Chondrocyte (in vitro differentiated cells): ENCODE results near the gene ALDH9A1. TPM values are rescaled to one million over a fixed set of nuclear protein-coding genes. Genes with fewer than 3 reads are reported as not detected.

Experiments used
- DNase-seq: peaks from one replicate; pipeline ENCODE4 v3.0.0; 2021; ENCODE audit warnings: mixed read lengths, low spot score
- H3K27ac Mint-ChIP-seq: one replicate; pipeline ENCODE4 v1.8.0; 2021; ENCODE audit warnings: mild to moderate bottlenecking, moderate library complexity, mixed read lengths; ENCODE audit not compliant: unreplicated experiment
- H3K27me3 Mint-ChIP-seq: 2 replicates; pipeline ENCODE4 v1.8.0; 2021; ENCODE audit warnings: low read depth, mixed read lengths
- H3K36me3 Mint-ChIP-seq: 2 replicates; pipeline ENCODE4 v1.8.0; 2021; ENCODE audit warnings: low read depth, mixed read lengths
- H3K4me1 Mint-ChIP-seq: 2 replicates; pipeline ENCODE4 v1.8.0; 2021; ENCODE audit warnings: low read depth, mild to moderate bottlenecking, mixed read lengths
- H3K4me3 Mint-ChIP-seq: one replicate; pipeline ENCODE4 v1.8.0; 2021; ENCODE audit warnings: mild to moderate bottlenecking, moderate library complexity, mixed read lengths; ENCODE audit not compliant: unreplicated experiment
- H3K9me3 Mint-ChIP-seq: 2 replicates; pipeline ENCODE4 v1.8.0; 2021; ENCODE audit warnings: low read depth, mixed read lengths
- total RNA-seq: library from RNA; stranded (reverse); gene quantifications from 3 replicates; pipeline ENCODE4 v1.2.1, GENCODE V29; 2021
- TF ChIP-seq, protein P1 (sequence below): fragments of 200-600 bp; sonication (generic); IDR thresholded peaks from 2 replicates; pipeline ENCODE4 v1.5.0; 2021; ENCODE audit warnings: antibody characterized with exemption, mild to moderate bottlenecking, moderate library complexity

ALDH9A1 gene
- total RNA-seq, 1 donor from 2014 or later: 34.6 TPM

DNA sequence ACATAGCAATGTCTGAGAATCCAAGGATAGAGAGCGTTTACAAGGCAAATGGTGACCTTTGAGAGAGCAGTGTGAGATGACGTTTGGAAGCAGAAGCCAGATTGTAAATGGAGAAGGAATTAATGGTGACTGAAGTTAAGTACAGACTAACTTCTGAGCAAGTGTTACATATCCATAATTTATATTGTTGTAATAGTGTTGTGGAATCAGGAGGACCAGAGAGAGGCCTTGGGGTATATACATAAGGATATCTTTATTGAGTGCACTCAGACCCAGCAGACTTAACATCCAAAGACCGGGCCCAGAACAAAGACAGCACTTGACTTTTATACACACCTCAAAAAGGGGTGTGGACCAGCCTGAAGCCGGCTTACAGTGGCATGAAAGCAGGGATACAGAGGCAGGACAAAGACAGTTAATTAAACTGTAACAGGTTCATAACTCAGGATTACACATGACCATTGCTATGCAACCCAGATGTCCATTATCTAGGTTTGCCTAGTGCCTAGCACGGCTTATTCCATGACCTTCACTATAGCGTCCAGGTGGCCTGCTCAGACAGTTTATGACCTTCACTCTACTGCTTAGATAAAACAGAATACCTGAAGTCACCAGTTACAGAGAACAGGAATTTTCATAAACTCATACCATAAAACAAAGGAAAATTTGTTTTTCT, 70.1 kb downstream of the ALDH9A1 start:
- Mint-ChIP-seq H3K36me3 (no peaks in the 10 kb centered on the region), H3K27me3 (peaks cover 9% of the 10 kb centered on the region), H3K4me3 (no peak overlapping the region)

DNA sequence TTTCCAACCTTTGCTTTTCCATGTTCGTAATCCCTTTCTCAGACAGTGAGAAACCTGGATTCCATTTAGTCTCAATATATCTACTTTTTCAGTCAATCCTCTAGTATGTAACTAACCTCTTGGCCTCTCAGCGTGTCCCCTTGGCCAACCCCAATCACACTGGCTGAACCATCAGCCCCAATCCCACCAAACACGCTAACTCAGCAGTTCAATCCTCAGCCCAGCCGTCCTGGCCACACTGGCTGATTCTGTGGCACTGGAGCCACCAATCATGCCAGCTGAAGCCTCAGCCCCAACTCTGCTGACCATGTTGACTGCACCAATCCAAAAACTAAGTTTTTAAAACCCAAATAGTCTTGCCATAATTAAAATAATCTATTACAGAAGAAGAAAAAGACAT, 73.9 kb downstream of the ALDH9A1 start:
- Mint-ChIP-seq H3K4me3 (no peak overlapping the region), H3K4me1 (no peaks in the 10 kb centered on the region), H3K9me3 (no peaks in the 10 kb centered on the region), H3K27ac (no peak overlapping the region), H3K36me3 (no peaks in the 10 kb centered on the region), H3K27me3 (peaks cover 30% of the 10 kb centered on the region)
- TF ChIP-seq, protein P1, sequence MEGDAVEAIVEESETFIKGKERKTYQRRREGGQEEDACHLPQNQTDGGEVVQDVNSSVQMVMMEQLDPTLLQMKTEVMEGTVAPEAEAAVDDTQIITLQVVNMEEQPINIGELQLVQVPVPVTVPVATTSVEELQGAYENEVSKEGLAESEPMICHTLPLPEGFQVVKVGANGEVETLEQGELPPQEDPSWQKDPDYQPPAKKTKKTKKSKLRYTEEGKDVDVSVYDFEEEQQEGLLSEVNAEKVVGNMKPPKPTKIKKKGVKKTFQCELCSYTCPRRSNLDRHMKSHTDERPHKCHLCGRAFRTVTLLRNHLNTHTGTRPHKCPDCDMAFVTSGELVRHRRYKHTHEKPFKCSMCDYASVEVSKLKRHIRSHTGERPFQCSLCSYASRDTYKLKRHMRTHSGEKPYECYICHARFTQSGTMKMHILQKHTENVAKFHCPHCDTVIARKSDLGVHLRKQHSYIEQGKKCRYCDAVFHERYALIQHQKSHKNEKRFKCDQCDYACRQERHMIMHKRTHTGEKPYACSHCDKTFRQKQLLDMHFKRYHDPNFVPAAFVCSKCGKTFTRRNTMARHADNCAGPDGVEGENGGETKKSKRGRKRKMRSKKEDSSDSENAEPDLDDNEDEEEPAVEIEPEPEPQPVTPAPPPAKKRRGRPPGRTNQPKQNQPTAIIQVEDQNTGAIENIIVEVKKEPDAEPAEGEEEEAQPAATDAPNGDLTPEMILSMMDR: no peak
- DNase-seq: no peak

More for the DNA sequence above, 70.1 kb downstream of the ALDH9A1 start:
- no peak overlapping the region for H3K27ac Mint-ChIP-seq
- no peaks in the 10 kb centered on the region for H3K9me3 Mint-ChIP-seq
- TF ChIP-seq, protein P1: no peak
- peaks cover 12% of the 10 kb centered on the region for H3K4me1 Mint-ChIP-seq
- no peak for DNase-seq

DNA sequence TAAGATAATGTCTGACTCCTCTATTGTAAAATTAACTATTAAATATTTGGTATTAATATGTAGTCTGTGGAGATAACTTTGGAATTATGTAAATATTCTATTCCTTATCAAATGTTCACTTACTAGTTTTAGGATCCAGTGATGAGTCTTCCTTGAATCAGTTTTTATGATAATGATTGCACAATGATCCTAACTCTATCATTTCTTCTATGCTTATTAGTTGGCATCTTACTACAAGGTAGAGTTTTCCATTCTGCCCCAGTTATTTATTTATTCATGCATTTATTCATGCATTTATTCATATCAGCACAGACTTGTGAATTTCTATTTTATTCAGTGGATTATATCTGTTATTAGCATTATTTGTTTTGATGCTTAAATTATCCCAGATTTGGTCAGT, 74.7 kb downstream of the ALDH9A1 start:
- H3K27ac Mint-ChIP-seq: no peak overlapping the region
- TF ChIP-seq, protein P1: no peak
- no peak for DNase-seq
- H3K4me3 Mint-ChIP-seq: no peak overlapping the region
- H3K4me1 Mint-ChIP-seq: no peaks in the 10 kb centered on the region
- peaks cover under 1% of the 10 kb centered on the region for H3K9me3 Mint-ChIP-seq
- peaks cover 30% of the 10 kb centered on the region for H3K27me3 Mint-ChIP-seq
- H3K36me3 Mint-ChIP-seq: no peaks in the 10 kb centered on the region

DNA sequence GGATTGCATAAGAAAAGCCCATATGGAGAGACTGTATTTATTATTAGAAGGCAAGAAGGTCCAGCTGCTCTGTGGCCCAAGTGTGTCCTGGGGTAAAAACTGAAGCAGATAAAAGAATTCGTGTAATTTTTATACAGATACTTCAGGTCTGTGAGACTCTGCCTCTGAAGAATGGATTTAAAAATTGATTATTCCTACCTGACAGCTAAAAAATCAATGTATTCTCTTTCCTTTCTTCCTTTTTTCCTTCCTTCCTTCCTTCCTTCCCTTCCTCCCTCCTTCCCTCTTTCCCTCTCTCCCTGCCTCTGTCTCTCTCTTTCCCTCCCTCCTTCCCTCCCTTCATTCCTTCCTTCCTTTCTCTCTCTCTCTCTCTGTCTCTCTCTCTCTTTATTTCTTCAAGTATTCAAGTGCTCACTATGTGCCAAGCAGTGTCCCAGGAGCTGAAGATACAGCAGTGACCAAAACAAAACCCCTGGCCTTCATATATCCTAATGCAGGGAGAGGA, 78.7 kb downstream of the ALDH9A1 start:
- Mint-ChIP-seq H3K9me3 (peaks cover 2% of the 10 kb centered on the region), H3K27ac (no peak overlapping the region), H3K4me1 (no peaks in the 10 kb centered on the region), H3K36me3 (no peaks in the 10 kb centered on the region), H3K4me3 (no peak overlapping the region), H3K27me3 (peaks cover 48% of the 10 kb centered on the region)
- TF ChIP-seq, protein P1: no peak
- DNase-seq: no peak

DNA sequence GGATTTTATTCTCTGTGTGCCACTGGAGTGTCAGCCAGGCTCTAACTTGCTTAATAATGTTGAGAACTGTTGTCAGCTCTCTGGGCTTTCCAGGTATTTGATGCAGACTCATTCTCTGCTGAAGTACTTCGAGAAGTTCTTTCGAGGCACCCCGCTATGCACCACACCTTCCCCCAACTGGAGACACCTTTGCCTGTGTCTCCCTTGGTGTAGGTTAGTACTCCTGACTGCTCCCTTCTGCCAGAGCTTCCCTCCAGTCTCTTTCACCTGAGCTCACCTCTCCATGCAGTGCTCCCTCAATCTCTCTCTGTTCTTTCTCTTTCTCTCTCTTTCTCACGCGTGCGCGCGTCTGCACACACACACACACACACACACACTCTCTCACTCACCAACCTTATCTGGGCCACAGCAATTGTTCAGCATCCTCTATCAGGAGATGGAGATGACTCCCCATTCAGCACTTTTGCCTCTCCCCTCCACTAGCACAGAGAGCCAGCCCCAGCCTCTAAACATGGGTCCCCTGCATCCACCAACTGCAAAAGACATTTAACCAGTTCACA, 81.3 kb downstream of the ALDH9A1 start:
- Mint-ChIP-seq H3K27me3 (peaks cover 41% of the 10 kb centered on the region), H3K4me3 (no peak overlapping the region), H3K4me1 (no peaks in the 10 kb centered on the region), H3K27ac (no peak overlapping the region), H3K36me3 (peaks cover 2% of the 10 kb centered on the region), H3K9me3 (peaks cover 7% of the 10 kb centered on the region)
- TF ChIP-seq, protein P1: no peak
- DNase-seq: no peak
